Measurements from ENCODE around the gene TGM5.

DNA sequence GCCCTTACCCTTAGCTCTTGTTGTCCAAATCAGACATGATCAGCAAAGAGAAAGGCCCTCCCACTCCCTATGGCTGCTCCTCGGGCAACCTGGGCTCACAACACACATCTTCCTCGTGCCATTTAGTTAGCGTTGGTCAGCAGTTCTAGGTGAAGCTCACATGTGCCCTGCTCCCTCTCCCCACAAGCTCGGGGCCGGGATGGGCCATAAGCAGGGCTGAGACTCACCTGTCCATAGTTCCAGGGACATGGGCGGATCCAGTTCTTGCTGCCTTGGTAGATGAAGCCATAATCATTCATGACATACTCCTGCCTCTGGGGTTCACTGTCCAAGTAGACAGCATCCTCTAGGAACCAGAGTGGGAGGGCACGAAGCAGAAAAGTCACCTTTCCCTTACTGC lies 10.4 kb downstream of the TGM5 start:
- TF ChIP-seq CTCF (conservative IDR thresholded peaks at IDR 0.05) (no peak), EZH2 (IDR thresholded peaks at IDR 0.05; ENCODE audit: low read depth) (no peak)

Data from PC-9 (cell line).